ENCODE results near the gene RPS6KA5. TPM values are rescaled to one million over a fixed set of nuclear protein-coding genes. Genes with fewer than 3 reads are reported as not detected.

RPS6KA5 gene
- total and polyA plus RNA-seq, 9 of the 15 experiments (the other 6 are each of a cell fraction or from before 2014, with no cell fraction given), result 0.88 to 7.7 (median 4.7) TPM

- TF ChIP-seq ZNF354B (CRISPR knock-in tag; IDR thresholded peaks at IDR 0.05) (no peak), CREB3 (tag; conservative IDR thresholded peaks at IDR 0.05; ENCODE audit: low read depth) (no peak), BCOR (IDR thresholded peaks at IDR 0.05) (no peak), MAFK (IDR thresholded peaks at IDR 0.05; ENCODE audit: low read length) (no peak), CCNT2 (IDR thresholded peaks at IDR 0.05; ENCODE audit: borderline replicate concordance, extremely low read depth, insufficient read length, low read depth, low read length) (no peak), CCAR2 (IDR thresholded peaks at IDR 0.05; ENCODE audit: low read depth, low read length) (no peak), CTBP1 (IDR thresholded peaks at IDR 0.05; ENCODE audit: borderline replicate concordance) (peak; percentile 47; the same call in 1 of the 2 replicates), ETV6 (IDR thresholded peaks at IDR 0.05; ENCODE audit: borderline replicate concordance in 1 of 2, low read depth in 2 of 2, low read length in 1 of 2) (no peak), ETV6 (CRISPR knock-in tag; IDR thresholded peaks at IDR 0.05; ENCODE audit: borderline replicate concordance) (no peak), ZNF146 (CRISPR knock-in tag; IDR thresholded peaks at IDR 0.05; ENCODE audit: unreplicated experiment) (no peak), KLF10 (CRISPR knock-in tag; IDR thresholded peaks at IDR 0.05) (no peak), ZNF311 (CRISPR knock-in tag; IDR thresholded peaks at IDR 0.05) (no peak), HMG20B (CRISPR knock-in tag; IDR thresholded peaks at IDR 0.05) (no peak), ZNF699 (CRISPR knock-in tag; IDR thresholded peaks at IDR 0.05; ENCODE audit: insufficient replicate concordance) (no peak), SIN3A (IDR thresholded peaks at IDR 0.05; ENCODE audit: borderline replicate concordance in 2 of 2, control insufficient read depth in 1 of 2, low read depth in 2 of 2, low read length in 2 of 2) (peak in 1 of 2 experiments; percentile 40; a peak in 2 of 4 replicates), ESRRB (CRISPR knock-in tag; IDR thresholded peaks at IDR 0.05; ENCODE audit: borderline replicate concordance) (no peak), CREM (IDR thresholded peaks at IDR 0.05; ENCODE audit: low read depth) (no peak), ZNF217 (CRISPR knock-in tag; IDR thresholded peaks at IDR 0.05) (no peak), HSF4 (CRISPR knock-in tag; IDR thresholded peaks at IDR 0.05; ENCODE audit: borderline replicate concordance) (no peak), TFE3 (CRISPR knock-in tag; IDR thresholded peaks at IDR 0.05) (no peak)
- TF ChIP-seq, protein P1, sequence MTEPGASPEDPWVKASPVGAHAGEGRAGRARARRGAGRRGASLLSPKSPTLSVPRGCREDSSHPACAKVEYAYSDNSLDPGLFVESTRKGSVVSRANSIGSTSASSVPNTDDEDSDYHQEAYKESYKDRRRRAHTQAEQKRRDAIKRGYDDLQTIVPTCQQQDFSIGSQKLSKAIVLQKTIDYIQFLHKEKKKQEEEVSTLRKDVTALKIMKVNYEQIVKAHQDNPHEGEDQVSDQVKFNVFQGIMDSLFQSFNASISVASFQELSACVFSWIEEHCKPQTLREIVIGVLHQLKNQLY (CRISPR knock-in tag; conservative IDR thresholded peaks at IDR 0.05), result no peak
- TF ChIP-seq, protein P2, sequence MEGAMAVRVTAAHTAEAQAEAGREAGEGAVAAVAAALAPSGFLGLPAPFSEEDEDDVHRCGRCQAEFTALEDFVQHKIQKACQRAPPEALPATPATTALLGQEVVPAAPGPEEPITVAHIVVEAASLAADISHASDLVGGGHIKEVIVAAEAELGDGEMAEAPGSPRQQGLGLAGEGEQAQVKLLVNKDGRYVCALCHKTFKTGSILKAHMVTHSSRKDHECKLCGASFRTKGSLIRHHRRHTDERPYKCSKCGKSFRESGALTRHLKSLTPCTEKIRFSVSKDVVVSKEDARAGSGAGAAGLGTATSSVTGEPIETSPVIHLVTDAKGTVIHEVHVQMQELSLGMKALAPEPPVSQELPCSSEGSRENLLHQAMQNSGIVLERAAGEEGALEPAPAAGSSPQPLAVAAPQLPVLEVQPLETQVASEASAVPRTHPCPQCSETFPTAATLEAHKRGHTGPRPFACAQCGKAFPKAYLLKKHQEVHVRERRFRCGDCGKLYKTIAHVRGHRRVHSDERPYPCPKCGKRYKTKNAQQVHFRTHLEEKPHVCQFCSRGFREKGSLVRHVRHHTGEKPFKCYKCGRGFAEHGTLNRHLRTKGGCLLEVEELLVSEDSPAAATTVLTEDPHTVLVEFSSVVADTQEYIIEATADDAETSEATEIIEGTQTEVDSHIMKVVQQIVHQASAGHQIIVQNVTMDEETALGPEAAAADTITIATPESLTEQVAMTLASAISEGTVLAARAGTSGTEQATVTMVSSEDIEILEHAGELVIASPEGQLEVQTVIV (CRISPR knock-in tag; IDR thresholded peaks at IDR 0.05; ENCODE audit: borderline replicate concordance), result no peak
These were observed 831 bp upstream of the RPS6KA5 start (continued) for GRCh38 chr14:91061056-91061887.
